Fibroblast of peridontal ligament (primary cell): ENCODE results near the gene GIMAP8.
"Not testable (repeated sequence)": the region's sequence is repeated elsewhere in the genome, so short reads cannot be mapped to it uniquely, and the experiment has no call there.

ENCODE experiments used
- DNase-seq: peaks from one replicate; pipeline ENCODE4 v3.0.0-alpha.2; 2010; ENCODE audit errors: extremely low read depth

GIMAP8 gene

GRCh38 chr7:150514748-150515222 is 64.4 kb downstream of the GIMAP8 start, which contains the start of gene GIMAP7:
GIMAP7 (plus strand) TSS chr7:150514872; CDS start chr7:150519975, 5,103 bp downstream.
- no peak for DNase-seq

GRCh38 chr7:150515248-150516147 is 65.1 kb downstream of the GIMAP8 start:
- DNase-seq, result no peak

GRCh38 chr7:150516956-150517745 is 66.7 kb downstream of the GIMAP8 start:
- no peak for DNase-seq

DNA sequence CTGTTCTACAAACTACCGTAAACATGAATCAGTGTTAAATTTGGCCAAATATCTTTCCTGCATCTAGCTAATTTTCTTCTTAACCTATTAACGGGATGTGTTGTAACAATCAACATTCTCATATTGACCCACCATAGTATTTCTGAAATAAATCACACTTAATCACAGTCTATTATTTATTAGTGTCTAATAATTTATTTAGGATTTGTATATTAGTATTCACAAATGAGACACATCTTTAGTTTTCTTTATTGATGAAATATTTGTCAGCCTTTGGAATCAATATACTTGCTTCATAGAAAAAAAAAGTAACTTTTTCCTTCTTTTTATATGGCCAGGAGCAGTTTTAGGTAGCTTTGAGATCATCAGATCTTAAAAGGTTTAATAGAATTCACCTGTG is 68.9 kb downstream of the GIMAP8 start:
- DNase-seq, result no peak

GRCh38 chr7:150520145-150520544 is 69.7 kb downstream of the GIMAP8 start:
- DNase-seq, result no peak

- not testable (repeated sequence) for DNase-seq
These were observed 72.5 kb downstream of the GIMAP8 start for GRCh38 chr7:150522931-150523330.

DNA sequence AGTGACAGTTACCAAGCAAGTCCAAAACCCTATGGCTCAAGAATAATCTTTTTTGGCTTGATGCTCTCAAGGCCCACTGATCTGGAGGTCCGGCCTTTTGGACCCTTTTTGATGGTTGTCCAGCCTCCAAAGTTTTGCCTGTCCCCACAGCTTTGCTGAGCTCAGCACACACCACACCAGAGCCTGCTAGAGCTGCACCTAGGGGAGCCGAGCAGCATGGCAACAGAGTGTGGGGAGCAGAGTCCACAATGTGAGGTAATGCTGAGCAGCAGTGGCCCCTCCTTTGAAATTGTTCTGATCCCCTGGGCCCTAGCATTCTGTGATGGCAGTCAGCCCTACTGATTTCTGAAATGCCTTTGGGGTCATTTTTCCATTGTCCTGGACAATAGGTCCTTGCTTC is 73.6 kb downstream of the GIMAP8 start:
- no peak for DNase-seq
